Measurements from ENCODE around the gene TSPAN18.

DNA sequence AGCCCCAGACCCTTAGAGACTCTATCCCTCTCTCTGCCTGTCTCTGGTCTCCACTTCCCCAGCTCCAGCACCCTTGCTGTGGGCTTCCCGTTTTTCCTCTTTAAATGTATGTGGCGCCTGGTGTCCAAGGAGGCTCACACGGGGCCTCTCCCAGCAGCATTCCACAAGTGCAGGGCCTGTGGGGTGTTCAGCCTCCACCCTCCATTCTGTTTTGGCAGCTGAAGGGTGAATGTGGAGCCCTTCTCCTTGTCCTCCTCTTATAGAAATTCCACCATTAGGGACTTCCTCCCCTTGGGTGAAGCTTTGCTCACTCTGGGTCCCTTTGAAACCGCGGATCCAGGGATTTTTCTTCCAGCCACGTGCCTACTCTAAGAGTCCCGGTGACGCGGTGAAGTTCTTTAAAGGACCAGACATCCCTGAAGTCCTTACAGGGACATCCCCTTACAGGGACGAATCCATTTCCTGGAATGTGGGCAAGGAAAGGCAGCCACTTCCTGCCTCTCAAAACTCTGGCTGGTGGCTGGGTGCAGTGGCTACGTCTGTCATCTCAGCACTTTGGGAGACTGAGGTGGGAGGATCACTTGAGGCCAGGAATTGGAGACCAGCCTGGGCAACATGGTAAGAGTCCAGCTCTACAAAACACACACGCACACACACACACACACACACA lies 1.6 kb upstream of the TSPAN18 start:
- TF ChIP-seq CTCF (conservative IDR thresholded peaks at IDR 0.05; ENCODE audit: low read depth, low read length) (no peak), EZH2 (IDR thresholded peaks at IDR 0.05; ENCODE audit: low read length, unreplicated experiment) (no peak)
